Trophoblast cell (in vitro differentiated cells and primary cell): ENCODE results near the gene CLDN9.
A peak's percentile ranks its signal among the peaks of the same experiment; 100 is the strongest.

Experiments used
- DNase-seq, 2 donors: peaks; one replicate each; pipeline ENCODE4 v3.0.0-alpha.2; 2016
- H2AFZ ChIP-seq: 2 replicates; pipeline ENCODE4 v1.6.1; 2013; ENCODE audit warnings: low read length, moderate library complexity, mild to moderate bottlenecking; ENCODE audit not compliant: insufficient read depth, poor library complexity
- H2AK5ac ChIP-seq: 2 replicates; pipeline ENCODE4 v1.6.1; 2013; ENCODE audit warnings: mild to moderate bottlenecking, low read length
- H2BK120ac ChIP-seq: 2 replicates; pipeline ENCODE4 v1.6.1; 2013; ENCODE audit warnings: low read length, mild to moderate bottlenecking, moderate library complexity; ENCODE audit not compliant: insufficient read depth, poor library complexity
- H2BK12ac ChIP-seq: 2 replicates; pipeline ENCODE4 v1.6.1; 2013; ENCODE audit warnings: mild to moderate bottlenecking, low read length, moderate library complexity
- H2BK5ac ChIP-seq: 2 replicates; pipeline ENCODE4 v1.6.1; 2013; ENCODE audit warnings: low read length, low read depth, moderate library complexity, mild to moderate bottlenecking; ENCODE audit not compliant: poor library complexity
- H3K14ac ChIP-seq: 2 replicates; pipeline ENCODE4 v1.6.1; 2013; ENCODE audit warnings: mild to moderate bottlenecking, low read length
- H3K18ac ChIP-seq: 2 replicates; pipeline ENCODE4 v1.6.1; 2013; ENCODE audit warnings: mild to moderate bottlenecking, low read length
- H3K23ac ChIP-seq: 2 replicates; pipeline ENCODE4 v1.6.1; 2013; ENCODE audit warnings: low read length
- H3K27ac ChIP-seq: 2 replicates; pipeline ENCODE4 v1.5.1; 2013; ENCODE audit warnings: low read depth, mild to moderate bottlenecking, inconsistent platforms, low read length, moderate library complexity
- H3K27me3 ChIP-seq: 2 replicates; pipeline ENCODE4 v1.6.1; 2013; ENCODE audit warnings: inconsistent platforms, mild to moderate bottlenecking, low read length, moderate library complexity; ENCODE audit not compliant: insufficient read depth
- H3K36me3 ChIP-seq, 2 experiments: 1 replicate in 1 of 2; 2 replicates in 1 of 2; pipeline ENCODE4 v1.6.1; 2013; ENCODE audit warnings: low read length in 2 of 2, mild to moderate bottlenecking in 2 of 2, moderate library complexity in 1 of 2; ENCODE audit not compliant: insufficient read depth in 2 of 2, control insufficient read depth in 1 of 2
- H3K4ac ChIP-seq: 2 replicates; pipeline ENCODE4 v1.6.1; 2013; ENCODE audit warnings: low read depth, mild to moderate bottlenecking, low read length, moderate library complexity
- H3K4me1 ChIP-seq, 2 experiments: 1 replicate in 1 of 2; 2 replicates in 1 of 2; pipeline ENCODE4 v1.6.1; 2013; ENCODE audit warnings: low read length in 2 of 2, mild to moderate bottlenecking in 2 of 2, moderate library complexity in 1 of 2; ENCODE audit not compliant: insufficient read depth in 2 of 2, control insufficient read depth in 1 of 2
- H3K4me2 ChIP-seq: 2 replicates; pipeline ENCODE4 v1.6.1; 2013; ENCODE audit warnings: inconsistent platforms, mild to moderate bottlenecking, low read length, moderate library complexity
- H3K4me3 ChIP-seq: 2 replicates; pipeline ENCODE4 v1.5.1; 2013; ENCODE audit warnings: mild to moderate bottlenecking, low read depth, low read length, inconsistent platforms
- H3K79me1 ChIP-seq: one replicate; pipeline ENCODE4 v1.6.1; 2013; ENCODE audit warnings: low read length
- H3K79me2 ChIP-seq: 2 replicates; pipeline ENCODE4 v1.6.1; 2013; ENCODE audit warnings: low read length, mild to moderate bottlenecking; ENCODE audit not compliant: control insufficient read depth, insufficient read depth, poor library complexity
- H3K9ac ChIP-seq: 2 replicates; pipeline ENCODE4 v1.6.1; 2013; ENCODE audit warnings: mild to moderate bottlenecking, low read length
- H3K9me3 ChIP-seq: 2 replicates; pipeline ENCODE4 v1.6.1; 2013; ENCODE audit warnings: low read depth, mild to moderate bottlenecking, control low read depth, inconsistent platforms, low read length; ENCODE audit not compliant: insufficient read depth
- H4K12ac ChIP-seq: 2 replicates; pipeline ENCODE4 v1.6.1; 2013; ENCODE audit warnings: low read depth, mild to moderate bottlenecking, low read length, moderate library complexity
- H4K8ac ChIP-seq: 2 replicates; pipeline ENCODE4 v1.6.1; 2013; ENCODE audit warnings: low read depth, mild to moderate bottlenecking, low read length, moderate library complexity
- H4K91ac ChIP-seq: one replicate; pipeline ENCODE4 v1.6.1; 2013; ENCODE audit warnings: low read depth, mild to moderate bottlenecking, low read length, moderate library complexity
- WGBS: extraction: QIAGEN DNeasy Blood & Tissue Kit; methylation state at CpG from one replicate; pipeline ENCODE4 v1.1.7; 2013; ENCODE audit warnings: missing lambda C conversion rate; ENCODE audit not compliant: insufficient read length, insufficient coverage; ENCODE audit errors: extremely low coverage; 5-methylcytosine and 5-hydroxymethylcytosine counted together

Gene CLDN9

DNA sequence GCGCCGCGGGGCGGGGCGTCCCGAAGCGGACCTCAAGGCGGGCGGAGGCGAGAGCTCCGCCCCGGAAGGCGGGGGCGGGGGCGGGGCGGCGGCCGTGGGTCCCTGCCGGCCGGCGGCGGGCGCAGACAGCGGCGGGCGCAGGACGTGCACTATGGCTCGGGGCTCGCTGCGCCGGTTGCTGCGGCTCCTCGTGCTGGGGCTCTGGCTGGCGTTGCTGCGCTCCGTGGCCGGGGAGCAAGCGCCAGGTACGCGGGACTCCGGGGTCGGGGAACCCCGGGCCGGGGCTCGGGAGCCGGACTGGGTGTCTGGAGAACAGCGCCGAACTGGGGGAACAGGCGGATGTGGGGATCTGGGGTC, 7.5 kb downstream of the CLDN9 start, which contains the start of gene TNFRSF12A:
Gene TNFRSF12A, plus strand, starts transcription at position 122 of the 357 bp plus-strand sequence. Its CDS starts 30 bp downstream, at position 152.
- H3K27ac ChIP-seq, result peak within 1 kb of the TSS; percentile 100
- H3K79me1 ChIP-seq, result peaks cover 48% of the 10 kb centered on the region
- H2AK5ac ChIP-seq, result peak within 1 kb of the TSS; percentile 92
- H2BK12ac ChIP-seq, result peak within 1 kb of the TSS; percentile 85
- peak; percentile 77 to 88 for DNase-seq
- peak within 1 kb of the TSS; percentile 92 for H3K4me3 ChIP-seq
- H3K4ac ChIP-seq, result peak within 1 kb of the TSS; percentile 95
- peak within 1 kb of the TSS; percentile 99 for H3K9ac ChIP-seq
- WGBS, result no CpG with 5 or more reads among the region's 49 CpGs
- no peak within 1 kb of the TSS for H3K23ac ChIP-seq
- peak within 1 kb of the TSS; percentile 99 for H3K18ac ChIP-seq
- H3K4me2 ChIP-seq, result peak within 1 kb of the TSS; percentile 84
- H3K27me3 ChIP-seq, result no peaks in the 10 kb centered on the region
- H3K14ac ChIP-seq, result peak within 1 kb of the TSS; percentile 91
- peak within 1 kb of the TSS; percentile 93 for H2BK120ac ChIP-seq
- H3K4me1 ChIP-seq, result peaks cover 17 to 27% of the 10 kb centered on the region in 2 experiments
- peak within 1 kb of the TSS; percentile 98 for H4K91ac ChIP-seq
- peaks cover 42% of the 10 kb centered on the region for H3K79me2 ChIP-seq
- H3K9me3 ChIP-seq, result peaks cover 3% of the 10 kb centered on the region
- H2AFZ ChIP-seq, result peak within 1 kb of the TSS; percentile 59
- peak within 1 kb of the TSS; percentile 63 for H4K12ac ChIP-seq
- H3K36me3 ChIP-seq, result peaks cover 21 to 24% of the 10 kb centered on the region in 2 experiments
- peak within 1 kb of the TSS; percentile 99 for H2BK5ac ChIP-seq
- peak within 1 kb of the TSS; percentile 75 for H4K8ac ChIP-seq

- Histone ChIP-seq H2BK5ac (peak overlapping the region; percentile 99), H3K79me2 (peaks cover 41% of the 10 kb centered on the region), H3K36me3 (peaks cover 18 to 24% of the 10 kb centered on the region in 2 experiments), H3K14ac (peak overlapping the region; percentile 91), H4K8ac (peak overlapping the region; percentile 75), H3K27ac (peak overlapping the region; percentile 100), H3K79me1 (peaks cover 48% of the 10 kb centered on the region), H2AFZ (peak overlapping the region; percentile 59), H3K9me3 (peaks cover under 1% of the 10 kb centered on the region), H2AK5ac (peak overlapping the region; percentile 92), H2BK120ac (peak overlapping the region; percentile 93), H3K4ac (peak overlapping the region; percentile 95), H3K9ac (peak overlapping the region; percentile 99), H3K23ac (no peak overlapping the region), H3K18ac (peak overlapping the region; percentile 99), H3K4me1 (peaks cover 17 to 24% of the 10 kb centered on the region in 2 experiments), H4K12ac (peak overlapping the region; percentile 63), H2BK12ac (no peak overlapping the region), H3K27me3 (no peaks in the 10 kb centered on the region), H4K91ac (peak overlapping the region; percentile 98), H3K4me2 (peak overlapping the region; percentile 80), H3K4me3 (peak overlapping the region; percentile 92)
- peak; percentile 64 to 68 for DNase-seq
- WGBS, result no CpG with 5 or more reads among the region's 57 CpGs
These were observed 8.1 kb downstream of the CLDN9 start for GRCh38 chr16:3020604-3021448.

DNA sequence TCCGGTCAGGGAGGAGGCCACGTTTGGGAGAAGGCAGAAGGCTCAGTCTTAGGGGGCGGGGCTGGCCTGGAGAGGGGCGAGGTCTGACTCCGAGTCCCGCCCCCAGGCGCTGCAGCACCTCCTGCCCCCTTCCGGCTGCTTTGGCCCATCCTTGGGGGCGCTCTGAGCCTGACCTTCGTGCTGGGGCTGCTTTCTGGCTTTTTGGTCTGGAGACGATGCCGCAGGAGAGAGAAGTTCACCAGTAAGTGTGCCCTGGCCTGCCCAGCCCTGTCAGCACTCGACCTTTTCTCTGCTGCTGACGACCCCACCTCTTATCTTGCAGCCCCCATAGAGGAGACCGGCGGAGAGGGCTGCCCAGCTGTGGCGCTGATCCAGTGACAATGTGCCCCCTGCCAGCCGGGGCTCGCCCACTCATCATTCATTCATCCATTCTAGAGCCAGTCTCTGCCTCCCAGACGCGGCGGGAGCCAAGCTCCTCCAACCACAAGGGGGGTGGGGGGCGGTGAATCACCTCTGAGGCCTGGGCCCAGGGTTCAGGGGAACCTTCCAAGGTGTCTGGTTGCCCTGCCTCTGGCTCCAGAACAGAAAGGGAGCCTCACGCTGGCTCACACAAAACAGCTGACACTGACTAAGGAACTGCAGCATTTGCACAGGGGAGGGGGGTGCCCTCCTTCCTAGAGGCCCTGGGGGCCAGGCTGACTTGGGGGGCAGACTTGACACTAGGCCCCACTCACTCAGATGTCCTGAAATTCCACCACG, 8.9 kb downstream of the CLDN9 start:
- Histone ChIP-seq H2BK5ac (peak overlapping the region; percentile 98), H4K12ac (peak overlapping the region; percentile 34), H2AK5ac (peak overlapping the region; percentile 16), H3K9me3 (no peaks in the 10 kb centered on the region), H2BK120ac (peak overlapping the region; percentile 95), H2AFZ (peak overlapping the region; percentile 33), H3K4me3 (peak overlapping the region; percentile 92), H3K23ac (no peak overlapping the region), H3K79me1 (peaks cover 48% of the 10 kb centered on the region), H4K91ac (peak overlapping the region; percentile 95), H2BK12ac (peak overlapping the region; percentile 70), H3K4ac (peak overlapping the region; percentile 85), H3K4me2 (peak overlapping the region; percentile 80), H3K4me1 (peaks cover 17 to 18% of the 10 kb centered on the region in 2 experiments), H3K27ac (peak overlapping the region; percentile 100), H3K9ac (peak overlapping the region; percentile 89), H3K36me3 (peaks cover 24 to 27% of the 10 kb centered on the region in 2 experiments), H3K79me2 (peaks cover 36% of the 10 kb centered on the region), H3K27me3 (no peaks in the 10 kb centered on the region), H3K18ac (peak overlapping the region; percentile 93), H3K14ac (peak overlapping the region; percentile 73), H4K8ac (peak overlapping the region; percentile 90)
- WGBS, result no CpG with 5 or more reads among the region's 25 CpGs
- peak; percentile 84 to 86 for DNase-seq

DNA sequence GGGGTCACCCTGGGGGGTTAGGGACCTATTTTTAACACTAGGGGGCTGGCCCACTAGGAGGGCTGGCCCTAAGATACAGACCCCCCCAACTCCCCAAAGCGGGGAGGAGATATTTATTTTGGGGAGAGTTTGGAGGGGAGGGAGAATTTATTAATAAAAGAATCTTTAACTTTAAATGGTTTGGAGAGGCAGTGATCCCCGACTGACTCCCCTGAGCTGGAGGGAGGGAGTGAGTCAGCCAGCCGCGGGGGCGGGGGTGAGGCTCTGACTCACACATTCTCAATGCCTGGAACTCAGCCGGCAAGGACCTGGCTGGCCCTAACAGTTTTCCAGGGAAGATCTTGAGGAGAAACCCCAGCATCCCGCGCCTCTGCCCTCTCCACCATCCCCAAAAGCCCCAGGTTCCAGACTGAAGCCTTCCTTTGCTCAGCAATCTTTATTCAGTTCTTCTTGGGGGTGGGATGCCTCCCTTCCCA, 9.5 kb downstream of the CLDN9 start:
- peaks cover 31 to 33% of the 10 kb centered on the region in 2 experiments for H3K36me3 ChIP-seq
- H2BK5ac ChIP-seq, result peak overlapping the region; percentile 98
- peak overlapping the region; percentile 90 for H4K8ac ChIP-seq
- H3K4me2 ChIP-seq, result peak overlapping the region; percentile 80
- peak overlapping the region; percentile 17 for H2AFZ ChIP-seq
- peak overlapping the region; percentile 97 for H4K91ac ChIP-seq
- peak overlapping the region; percentile 89 for H3K9ac ChIP-seq
- no peaks in the 10 kb centered on the region for H3K9me3 ChIP-seq
- peak overlapping the region; percentile 97 for H3K14ac ChIP-seq
- peak overlapping the region; percentile 92 for H3K4me3 ChIP-seq
- peak overlapping the region; percentile 82 for H4K12ac ChIP-seq
- no CpG with 5 or more reads among the region's 8 CpGs for WGBS
- H3K79me1 ChIP-seq, result peaks cover 44% of the 10 kb centered on the region
- H3K4me1 ChIP-seq, result peaks cover 17 to 18% of the 10 kb centered on the region in 2 experiments
- peaks cover 31% of the 10 kb centered on the region for H3K79me2 ChIP-seq
- peak overlapping the region; percentile 96 for H3K18ac ChIP-seq
- H2BK120ac ChIP-seq, result peak overlapping the region; percentile 95
- DNase-seq, result peak; percentile 92 to 93
- peak overlapping the region; percentile 100 for H3K27ac ChIP-seq
- H3K4ac ChIP-seq, result peak overlapping the region; percentile 85
- H3K27me3 ChIP-seq, result no peaks in the 10 kb centered on the region
- H3K23ac ChIP-seq, result no peak overlapping the region
- peak overlapping the region; percentile 81 for H2BK12ac ChIP-seq
- peak overlapping the region; percentile 59 for H2AK5ac ChIP-seq
